Right kidney (tissue), 1 donor: Measurements from ENCODE around the gene KAZN.

ENCODE experiments used
- DNase-seq: peaks from one replicate; pipeline ENCODE4 v3.0.0-alpha.2; 2016

KAZN gene

GRCh38 chr1:15151377-15151806 lies 552.9 kb downstream of the KAZN start:
- DNase-seq: no peak

- no peak for DNase-seq
Observed at GRCh38 chr1:15151871-15152270, 553.4 kb downstream of the KAZN start.

GRCh38 chr1:15152318-15153183 lies 554.1 kb downstream of the KAZN start:
- DNase-seq: peak; percentile 93

GRCh38 chr1:15153184-15153841 lies 554.8 kb downstream of the KAZN start, which contains the start of gene TMEM51:
TSS of gene TMEM51 (plus strand) at chr1:15153747. CDS start at chr1:15215088, 61,341 bp downstream.
- DNase-seq: peak; percentile 93

GRCh38 chr1:15153842-15154479 lies 555.5 kb downstream of the KAZN start:
- peak; percentile 90 for DNase-seq

- DNase-seq: peak; percentile 67
Observed at GRCh38 chr1:15154480-15155036, 556.1 kb downstream of the KAZN start.

- DNase-seq: no peak
Observed at GRCh38 chr1:15155191-15155590, 556.7 kb downstream of the KAZN start.

GRCh38 chr1:15155888-15156741 lies 557.6 kb downstream of the KAZN start:
- peak; percentile 56 for DNase-seq

GRCh38 chr1:15156807-15157380 lies 558.4 kb downstream of the KAZN start:
- no peak for DNase-seq

GRCh38 chr1:15157524-15158399 lies 559.3 kb downstream of the KAZN start:
- no peak for DNase-seq

- no peak for DNase-seq
Observed at GRCh38 chr1:15158506-15159165, 560.2 kb downstream of the KAZN start.

GRCh38 chr1:15159166-15159555 lies 560.7 kb downstream of the KAZN start:
- no peak for DNase-seq

- DNase-seq: no peak
Observed at GRCh38 chr1:15160626-15161025, 562.1 kb downstream of the KAZN start.

GRCh38 chr1:15167386-15167785 lies 568.9 kb downstream of the KAZN start:
- no peak for DNase-seq
